Keratinocyte (primary cell): ENCODE results near the gene EXT2.

ENCODE experiments used
- EZH2 ChIP-seq: IDR thresholded peaks from one replicate; pipeline ENCODE4 v1.6.1; 2012; ENCODE audit warnings: inconsistent platforms, mild to moderate bottlenecking, low read length, moderate library complexity
- TF ChIP-seq, protein P1 (sequence below), 3 experiments: IDR thresholded peaks in 1 of 3; conservative IDR thresholded peaks in 1 of 3; optimal IDR thresholded peaks in 1 of 3; 2 replicates in 2 of 3; 3 replicates in 1 of 3; pipeline versions ENCODE3 to v1.5.1; 2011; ENCODE audit warnings: low read length in 3 of 3, mild to moderate bottlenecking in 3 of 3, moderate library complexity in 2 of 3, control low read depth in 1 of 3, inconsistent platforms in 1 of 3; ENCODE audit not compliant: insufficient read depth in 2 of 3; ENCODE audit errors: extremely low read depth in 1 of 3

- TF ChIP-seq, protein P1, sequence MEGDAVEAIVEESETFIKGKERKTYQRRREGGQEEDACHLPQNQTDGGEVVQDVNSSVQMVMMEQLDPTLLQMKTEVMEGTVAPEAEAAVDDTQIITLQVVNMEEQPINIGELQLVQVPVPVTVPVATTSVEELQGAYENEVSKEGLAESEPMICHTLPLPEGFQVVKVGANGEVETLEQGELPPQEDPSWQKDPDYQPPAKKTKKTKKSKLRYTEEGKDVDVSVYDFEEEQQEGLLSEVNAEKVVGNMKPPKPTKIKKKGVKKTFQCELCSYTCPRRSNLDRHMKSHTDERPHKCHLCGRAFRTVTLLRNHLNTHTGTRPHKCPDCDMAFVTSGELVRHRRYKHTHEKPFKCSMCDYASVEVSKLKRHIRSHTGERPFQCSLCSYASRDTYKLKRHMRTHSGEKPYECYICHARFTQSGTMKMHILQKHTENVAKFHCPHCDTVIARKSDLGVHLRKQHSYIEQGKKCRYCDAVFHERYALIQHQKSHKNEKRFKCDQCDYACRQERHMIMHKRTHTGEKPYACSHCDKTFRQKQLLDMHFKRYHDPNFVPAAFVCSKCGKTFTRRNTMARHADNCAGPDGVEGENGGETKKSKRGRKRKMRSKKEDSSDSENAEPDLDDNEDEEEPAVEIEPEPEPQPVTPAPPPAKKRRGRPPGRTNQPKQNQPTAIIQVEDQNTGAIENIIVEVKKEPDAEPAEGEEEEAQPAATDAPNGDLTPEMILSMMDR (optimal IDR thresholded peaks at IDR 0.05 in 1 of 3, IDR thresholded peaks at IDR 0.05 in 1 of 3, conservative IDR thresholded peaks at IDR 0.05 in 1 of 3; ENCODE audit: extremely low read depth in 1 of 3, insufficient read depth in 2 of 3, low read length in 3 of 3): no peak
- no peak for TF ChIP-seq EZH2
Observed at GRCh38 chr11:44080951-44081350, 14.5 kb upstream of the EXT2 start.
